ENCODE results near the gene RABGAP1L.
"Not testable (repeated sequence)": the region's sequence is repeated elsewhere in the genome, so short reads cannot be mapped to it uniquely, and the experiment has no call there.

Gene RABGAP1L

DNA sequence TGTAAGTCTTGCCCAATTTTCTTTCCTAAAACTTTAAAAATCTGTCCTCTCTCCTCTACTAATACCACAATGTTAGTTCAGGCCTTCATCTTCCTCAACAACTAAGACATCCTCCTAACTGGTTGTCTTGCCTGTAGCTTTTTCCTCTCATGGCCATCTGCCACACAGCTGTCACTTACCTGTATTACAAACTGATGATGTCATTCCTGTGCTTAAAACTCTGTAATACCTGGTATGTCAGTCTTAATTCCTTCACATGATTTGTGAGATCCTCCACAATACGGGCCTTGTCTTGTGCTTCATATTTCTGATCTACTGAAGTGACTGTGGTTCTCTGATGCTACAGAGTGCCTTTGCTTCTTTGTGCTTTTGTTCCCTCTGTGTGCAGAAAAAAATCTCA, 854.1 kb downstream of the RABGAP1L start:
- no peak for DNase-seq

DNA sequence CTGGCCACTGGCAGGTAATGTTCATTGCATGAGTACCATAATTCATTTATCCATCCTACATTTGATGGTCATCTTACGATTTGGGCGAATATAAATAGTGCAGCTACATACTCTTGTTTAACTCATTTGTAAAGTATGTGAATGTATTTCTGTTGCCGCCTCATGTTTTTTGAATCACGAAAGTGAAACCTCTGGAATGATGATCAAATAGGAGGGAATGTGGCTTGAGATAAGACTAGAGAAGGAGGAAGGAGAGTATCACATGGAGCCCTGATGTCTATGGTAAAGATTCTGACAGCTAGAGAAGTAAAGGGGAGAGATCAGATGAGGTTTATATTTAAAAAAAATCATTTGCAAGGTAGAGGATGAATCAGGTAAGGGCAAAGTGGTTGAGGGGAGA, 855.9 kb downstream of the RABGAP1L start:
- no peak for DNase-seq

DNA sequence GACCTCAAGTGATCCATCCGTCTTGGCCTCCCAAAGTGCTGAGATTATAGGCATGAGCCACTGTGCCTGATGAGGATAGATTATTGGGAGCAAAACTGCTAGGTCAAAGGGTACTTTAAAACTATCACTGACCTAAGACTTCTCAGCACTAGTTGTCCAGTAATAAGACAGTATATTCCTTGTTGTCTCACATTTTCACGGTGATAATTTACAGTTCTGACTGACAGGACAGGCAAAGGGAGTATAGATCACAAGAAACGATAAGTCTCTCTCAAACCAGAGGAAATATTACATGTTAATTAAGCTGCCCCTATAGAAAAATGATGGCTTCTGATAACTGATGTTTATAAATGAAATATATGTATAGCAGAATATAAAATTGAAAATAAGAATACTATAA, 860.2 kb downstream of the RABGAP1L start:
- no peak for DNase-seq

DNA sequence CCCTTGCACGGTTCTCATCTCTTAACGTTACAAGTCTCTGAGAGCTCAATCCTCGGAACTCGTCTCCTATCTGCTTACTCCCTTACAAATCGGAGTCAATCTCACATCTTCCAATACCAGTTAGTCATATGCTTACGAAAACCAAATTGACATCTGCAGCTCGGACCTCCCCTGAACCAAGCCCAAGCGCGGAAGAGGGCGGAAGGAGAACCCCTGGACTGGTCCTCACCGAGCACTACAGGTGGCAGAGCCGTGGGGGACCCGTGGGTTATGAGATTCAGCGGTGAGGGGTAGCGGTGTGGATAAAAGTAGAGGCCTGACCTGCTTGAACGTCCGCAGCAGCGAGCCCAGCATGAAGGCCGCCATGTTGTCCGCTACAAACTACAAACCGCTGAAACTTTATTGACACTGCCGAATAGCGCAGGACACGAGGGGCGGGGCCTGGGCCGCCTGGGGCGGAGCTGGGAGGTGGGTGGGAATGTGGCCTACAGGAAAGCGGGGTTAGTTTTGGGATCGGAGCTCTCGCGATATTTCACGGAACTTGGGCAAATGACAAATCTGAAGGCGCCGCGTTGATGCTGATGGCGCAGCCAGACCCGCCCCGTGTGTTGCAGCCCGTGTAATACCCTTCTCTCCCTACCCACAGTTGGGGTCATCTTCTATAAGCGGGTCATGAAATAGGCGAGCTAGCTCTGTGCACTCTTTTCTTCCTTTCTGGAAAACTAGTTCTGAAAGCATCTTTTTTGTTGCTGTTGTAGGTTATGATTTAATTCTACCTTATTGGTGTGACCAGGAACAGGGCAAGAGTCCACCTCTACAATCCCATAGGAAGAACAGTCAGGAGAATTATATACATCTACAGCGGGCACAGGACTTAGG, 864.0 kb downstream of the RABGAP1L start, which contains the start of gene MRPS14:
Gene MRPS14, minus strand, starts transcription at position 383 of the 879 bp plus-strand sequence. Its CDS starts 17 bp downstream, at position 366.
- DNase-seq, result peak; percentile 76

DNA sequence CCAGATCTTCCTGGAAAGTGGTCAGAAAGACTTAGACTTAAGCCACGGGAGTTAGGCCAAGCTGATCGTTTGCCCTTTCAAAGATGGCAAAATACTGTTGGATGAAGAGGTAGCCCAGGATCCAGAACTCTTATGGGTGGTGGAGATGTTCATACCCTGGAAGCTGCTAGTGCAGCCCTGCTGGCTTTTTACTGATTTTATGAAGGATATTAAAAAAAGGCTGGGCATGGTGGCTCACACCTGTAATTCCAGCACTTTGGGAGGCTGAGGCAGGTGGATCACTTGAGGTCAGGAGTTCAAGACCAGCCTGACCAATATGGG, 864.6 kb downstream of the RABGAP1L start:
- DNase-seq, result not testable (repeated sequence)

DNA sequence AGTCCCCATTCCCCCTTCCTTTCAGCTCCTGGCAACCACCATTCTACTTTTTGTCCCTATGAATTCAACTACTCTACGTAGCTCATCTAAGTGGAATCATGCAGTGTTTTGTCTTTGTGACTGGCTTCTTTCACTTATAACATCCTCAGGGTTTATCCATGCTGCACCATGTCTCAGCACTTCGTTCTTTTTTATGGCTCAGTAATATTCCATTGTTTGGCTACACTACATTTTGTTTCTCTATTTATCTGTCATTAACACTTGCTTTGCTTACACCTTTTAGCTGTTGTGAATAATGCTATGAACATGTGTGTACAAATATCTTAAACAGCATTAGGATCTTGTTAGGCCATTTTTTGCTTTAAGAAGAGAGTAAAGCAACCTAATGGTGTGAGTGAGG, 865.5 kb downstream of the RABGAP1L start:
- no peak for DNase-seq

DNA sequence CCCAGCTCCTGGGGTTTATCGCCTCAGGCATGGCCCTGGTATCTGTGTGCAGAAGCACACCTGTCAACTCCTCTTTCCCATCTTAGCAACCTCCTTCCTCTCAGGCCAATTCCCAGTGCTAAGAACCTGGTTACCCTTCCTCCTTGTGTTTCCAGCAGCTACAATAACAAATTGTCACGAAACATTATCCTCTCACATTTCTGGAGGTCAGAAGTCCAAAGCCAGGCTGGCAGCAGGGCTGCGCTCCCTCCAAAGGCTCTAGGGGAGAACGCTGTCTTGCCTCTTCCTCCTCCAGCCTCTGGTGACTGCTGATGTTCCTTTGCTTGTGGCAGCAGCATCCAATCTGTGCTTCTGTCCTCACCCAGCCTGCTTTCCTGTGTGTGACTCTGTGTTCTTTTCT, 874.6 kb downstream of the RABGAP1L start:
- DNase-seq, result no peak

DNA sequence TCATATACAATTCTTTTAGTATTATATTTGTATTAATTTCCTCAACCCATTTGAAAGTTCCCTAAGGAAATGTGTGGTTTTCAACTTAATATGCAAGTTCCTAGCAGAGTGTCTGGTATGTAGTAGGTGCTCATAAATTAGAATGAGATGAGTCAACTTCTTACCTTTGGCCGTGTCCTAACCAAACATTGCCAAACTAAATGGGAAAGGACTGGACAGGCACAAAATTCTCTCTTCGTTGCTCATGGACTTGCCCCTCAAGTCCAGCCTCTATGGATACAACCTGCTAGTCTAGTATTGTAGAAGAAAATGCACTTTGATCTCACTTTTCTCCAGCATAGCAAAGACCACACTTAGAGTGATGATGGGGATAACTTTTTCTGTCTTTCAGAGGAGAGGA, 875.5 kb downstream of the RABGAP1L start:
- no peak for DNase-seq

DNA sequence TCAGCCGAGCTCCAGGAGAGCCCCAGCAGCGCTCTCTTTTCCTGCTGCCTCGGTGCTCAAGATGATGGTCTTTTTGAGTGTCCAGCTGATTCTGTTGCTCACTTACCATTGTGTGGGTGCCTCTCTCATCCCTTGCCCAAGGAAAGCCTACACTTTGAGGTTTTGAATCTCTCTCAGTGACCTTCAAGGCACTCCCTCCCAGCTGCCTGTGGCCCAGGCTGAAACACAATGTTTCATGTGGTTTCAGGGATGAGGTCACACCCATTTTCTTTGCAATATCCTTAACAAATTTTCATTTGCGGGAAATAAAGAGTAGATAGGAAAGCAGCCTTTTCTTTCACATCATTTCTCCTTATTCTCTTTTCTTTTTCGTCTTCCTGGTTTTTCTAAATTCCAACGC, 876.5 kb downstream of the RABGAP1L start:
- DNase-seq, result no peak

DNA sequence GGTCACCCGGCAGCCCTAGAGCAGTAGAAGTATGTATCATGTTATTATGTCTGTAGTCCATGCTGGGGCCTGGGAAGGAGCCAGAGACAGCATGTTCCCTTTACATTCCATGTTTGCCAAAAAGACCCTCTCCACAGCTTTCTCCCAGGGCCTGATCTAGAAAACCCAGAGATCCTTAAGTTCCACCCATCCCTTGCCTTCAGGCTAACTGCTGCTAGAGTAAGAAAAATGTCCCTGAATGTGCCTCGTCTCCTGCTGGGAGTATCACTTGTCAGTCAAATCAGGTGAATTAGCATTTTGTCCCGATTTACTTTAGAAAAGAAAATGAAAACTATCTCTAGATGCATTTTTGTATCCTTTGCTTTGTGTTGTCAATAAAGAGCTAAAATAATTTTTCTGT, 877.2 kb downstream of the RABGAP1L start:
- no peak for DNase-seq

DNA sequence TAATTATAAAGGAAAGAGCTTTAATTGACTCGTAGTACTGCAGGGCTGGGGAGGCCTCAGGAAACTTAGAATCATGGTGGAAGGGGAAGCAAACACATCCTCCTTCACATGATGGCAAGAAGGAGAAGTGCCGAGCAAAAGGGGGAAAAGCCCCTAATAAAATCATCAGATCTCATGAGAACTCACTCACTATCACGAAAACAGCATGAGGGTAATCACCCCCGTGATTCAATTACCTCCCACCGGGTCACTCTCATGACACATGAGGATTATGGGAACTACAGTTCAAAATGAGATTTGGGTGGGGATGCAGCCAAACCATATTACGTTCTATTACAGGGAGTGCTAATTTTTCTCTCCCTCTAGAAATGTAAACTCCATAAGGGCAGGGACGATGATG, 878.1 kb downstream of the RABGAP1L start:
- no peak for DNase-seq

DNA sequence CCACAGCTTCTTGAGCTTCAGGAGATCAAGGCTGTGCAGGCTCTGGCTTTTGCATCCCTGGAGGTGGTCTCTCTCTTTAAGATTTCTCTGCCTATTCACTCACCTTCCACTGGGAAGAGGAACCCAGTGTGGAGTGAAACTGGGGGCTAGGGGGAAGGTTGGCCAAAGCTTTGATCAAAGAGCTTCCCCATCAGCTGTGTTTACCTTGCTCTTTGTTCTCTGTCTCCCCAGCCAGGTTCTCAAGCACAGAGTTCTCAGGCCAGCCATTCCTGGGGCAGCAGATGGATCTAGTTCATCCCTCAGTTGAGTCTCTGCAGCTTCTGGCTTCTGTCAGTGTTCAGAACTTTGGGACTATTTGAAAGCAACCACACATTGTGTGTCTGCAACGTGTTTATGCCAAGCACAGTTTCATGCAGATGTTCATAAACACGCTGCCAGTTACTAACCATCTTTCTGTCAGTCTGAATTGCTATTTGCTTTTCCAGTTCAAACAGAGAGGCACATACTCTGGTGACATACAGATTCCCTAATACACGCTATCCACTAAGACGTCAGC, 881.1 kb downstream of the RABGAP1L start:
- DNase-seq, result no peak

DNA sequence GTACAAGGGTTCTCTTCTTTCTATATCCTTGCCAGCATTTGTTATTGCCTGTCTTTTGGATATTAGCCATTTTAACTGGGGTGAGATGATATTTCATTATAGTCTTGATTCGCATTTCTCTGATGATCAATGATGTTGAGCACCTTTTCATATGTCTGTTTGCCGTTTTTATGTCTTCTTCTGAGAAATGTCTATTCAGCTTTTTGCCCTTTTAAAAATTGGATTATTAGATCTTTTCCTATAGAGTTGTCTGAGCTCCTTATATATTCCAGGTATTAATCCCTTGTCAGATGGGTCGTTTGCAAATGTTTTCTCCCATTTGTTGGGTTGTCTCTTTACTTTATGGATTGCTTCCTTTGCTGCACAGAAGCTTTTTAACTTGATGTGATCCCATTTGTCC, 883.3 kb downstream of the RABGAP1L start:
- no peak for DNase-seq

DNA sequence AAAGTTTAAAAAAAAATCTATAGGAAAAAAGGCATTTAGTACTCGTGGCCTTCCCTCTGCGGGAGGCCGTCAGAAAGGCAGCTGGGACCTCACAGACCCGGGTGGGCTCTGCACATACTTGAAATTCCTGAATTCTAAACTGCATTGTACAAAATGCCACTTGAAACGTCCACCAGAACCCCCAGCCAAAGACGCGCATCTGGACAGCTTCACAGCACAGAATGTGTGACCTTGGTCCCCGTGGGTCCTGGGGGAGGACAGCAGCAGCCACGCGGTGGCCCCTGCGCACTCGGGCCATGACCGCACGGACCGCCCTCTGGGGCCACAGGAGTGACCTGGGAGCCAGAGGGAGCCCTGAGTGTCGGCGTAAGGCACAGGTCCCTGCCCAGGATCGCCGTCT, 884.5 kb downstream of the RABGAP1L start:
- DNase-seq, result no peak

DNA sequence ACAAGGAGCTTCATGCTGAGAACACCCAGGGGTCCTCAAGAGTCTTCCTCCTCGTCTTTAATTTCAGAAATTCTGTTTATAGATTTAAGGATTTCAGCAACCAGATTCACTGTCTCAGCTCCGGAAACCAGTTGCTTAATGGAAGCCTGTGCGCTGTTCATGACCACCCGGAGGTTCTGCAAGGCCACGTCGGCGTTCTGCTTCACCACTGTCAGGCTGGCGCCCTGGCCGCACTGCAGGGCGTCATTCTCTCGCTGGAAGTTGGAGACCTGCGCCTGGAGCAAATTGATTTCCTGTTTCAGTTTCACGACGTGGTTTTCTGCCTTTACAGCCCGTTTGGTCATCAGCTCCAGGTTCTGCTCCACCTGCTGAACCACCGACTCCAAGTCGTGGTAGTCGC, 885.3 kb downstream of the RABGAP1L start:
- not testable (repeated sequence) for DNase-seq

All from NCI-H2029 treated with DMSO at 0.1 percent for 48 hours (cell line).